PC-3 (cell line): ENCODE data around the gene SELENOM. TPM values are rescaled to one million over a fixed set of nuclear protein-coding genes. Genes with fewer than 3 reads are reported as not detected.

Experiments used
- ATAC-seq: fragments of 200-7000 bp; cut with Tn5 transposase; 2 replicates; pipeline ENCODE4 v1.9.1; 2020; ENCODE audit warnings: mild to moderate bottlenecking, moderate library complexity
- BruUV-seq: library from RNA; stranded (reverse); fragments of 400-500 nt; replicated peaks from 2 replicates; lab custom pipeline; 2021; lab: Mats Ljungman, UMichigan
- CTCF ChIA-PET: fragments of 300-600 bp; sonication (Branson Sonifier 250); formaldehyde crosslinking; loops from one replicate; lab custom pipeline; 2022; ENCODE audit warnings: antibody characterized with exemption; lab: Charles Lee
- POLR2A ChIA-PET: fragments of 300-600 bp; sonication (Branson Sonifier 250); formaldehyde crosslinking; loops from one replicate; lab custom pipeline; 2022; ENCODE audit warnings: antibody characterized with exemption; ENCODE audit not compliant: unreplicated experiment; lab: Charles Lee
- DNase-seq: peaks from one replicate; pipeline ENCODE4 v3.0.0-alpha.2; 2015
- H2AFZ ChIP-seq: fragments of 300-600 bp; sonication (generic); 2 replicates; pipeline ENCODE4 v1.6.0; 2016; ENCODE audit warnings: antibody characterized with exemption, low read length
- H3F3A ChIP-seq: fragments of 300-600 bp; sonication (generic); one replicate; pipeline ENCODE4 v1.6.0; 2017; ENCODE audit warnings: antibody characterized with exemption, low read length, control low read depth, mild to moderate bottlenecking; ENCODE audit not compliant: unreplicated experiment
- H3K27ac ChIP-seq: fragments of 300-600 bp; sonication (generic); 2 replicates; pipeline ENCODE4 v1.5.1; 2016; ENCODE audit warnings: mild to moderate bottlenecking, low read length
- H3K27me3 ChIP-seq: fragments of 300-600 bp; sonication (generic); 2 replicates; pipeline ENCODE4 v1.6.1; 2016; ENCODE audit warnings: low read length, mixed read lengths
- H3K36me3 ChIP-seq: fragments of 300-600 bp; sonication (generic); 2 replicates; pipeline ENCODE4 v1.6.1; 2016; ENCODE audit warnings: low read depth, mixed run types, low read length, mixed read lengths
- H3K4me1 ChIP-seq: fragments of 300-600 bp; sonication (generic); 2 replicates; pipeline ENCODE4 v1.5.1; 2016; ENCODE audit warnings: low read length; ENCODE audit not compliant: insufficient read depth
- H3K4me2 ChIP-seq: fragments of 300-600 bp; sonication (generic); 2 replicates; pipeline ENCODE4 v1.6.0; 2016; ENCODE audit warnings: low read length
- H3K4me3 ChIP-seq: fragments of 300-600 bp; sonication (generic); 2 replicates; pipeline ENCODE4 v1.5.1; 2016; ENCODE audit warnings: mild to moderate bottlenecking, low read length, mixed read lengths
- H3K79me2 ChIP-seq: fragments of 300-600 bp; sonication (generic); 2 replicates; pipeline ENCODE4 v1.6.1; 2017; ENCODE audit warnings: low read length, mixed read lengths
- H3K9ac ChIP-seq: fragments of 300-600 bp; sonication (generic); 2 replicates; pipeline ENCODE4 v1.6.0; 2016; ENCODE audit warnings: mild to moderate bottlenecking, low read length
- H3K9me2 ChIP-seq: fragments of 300-600 bp; sonication (generic); replicated peaks from 2 replicates; pipeline ENCODE4 v1.6.1; 2016; ENCODE audit warnings: mixed run types, low read length, mixed read lengths
- H3K9me3 ChIP-seq: fragments of 300-600 bp; sonication (generic); 2 replicates; pipeline ENCODE4 v1.6.1; 2016; ENCODE audit warnings: low read length, mixed read lengths
- H4K20me1 ChIP-seq: fragments of 300-600 bp; sonication (generic); 2 replicates; pipeline ENCODE4 v1.6.1; 2016; ENCODE audit warnings: low read length, mixed read lengths
- CTCF ChIP-seq: fragments of 300-600 bp; sonication (generic); conservative IDR thresholded peaks from 2 replicates; pipeline ENCODE4 v1.5.1; 2017; ENCODE audit warnings: antibody characterized with exemption, low read depth, mild to moderate bottlenecking, low read length
- EZH2 ChIP-seq: fragments of 300-600 bp; sonication (generic); IDR thresholded peaks from one replicate; pipeline ENCODE4 v1.6.1; 2017; ENCODE audit warnings: antibody characterized with exemption, mild to moderate bottlenecking, low read length; ENCODE audit not compliant: unreplicated experiment
- EZH2phosphoT487 ChIP-seq: fragments of 300-600 bp; sonication (generic); IDR thresholded peaks from 2 replicates; pipeline ENCODE4 v1.6.1; 2018; ENCODE audit warnings: mild to moderate bottlenecking, antibody characterized with exemption, low read length, borderline replicate concordance
- intact Hi-C: fragments of 100-400 bp; cut with micrococcal nuclease; formaldehyde crosslinking; loops from 2 replicates; pipeline ENCODE4 v1.9.0; 2023
- total RNA-seq: library from RNA; depleted of rRNA; stranded (reverse); fragments of >200 nt; gene quantifications from 2 replicates; pipeline ENCODE4 v1.2.3, GENCODE V29; 2014

SELENOM gene
- total RNA-seq, 1 experiment from 2014 or later = 36.8 TPM

GRCh38 chr22:31082606-31083376, 24.6 kb downstream of the SELENOM start:
- Histone ChIP-seq H3K27ac (peak overlapping the region; percentile 91), H3K4me3 (peak overlapping the region; percentile 73), H2AFZ (no peak overlapping the region), H3K4me1 (peaks cover 33% of the 10 kb centered on the region), H3K9me3 (no peaks in the 10 kb centered on the region), H3K9me2 (no peaks in the 10 kb centered on the region), H3K79me2 (peaks cover 58% of the 10 kb centered on the region), H4K20me1 (peaks cover 17% of the 10 kb centered on the region; the same call in 1 of the 2 replicates), H3F3A (no peaks in the 10 kb centered on the region), H3K27me3 (no peaks in the 10 kb centered on the region), H3K4me2 (peak overlapping the region; percentile 95), H3K36me3 (peaks cover 25% of the 10 kb centered on the region), H3K9ac (peak overlapping the region; percentile 89)
- DNase-seq = peak; percentile 56
- TF ChIP-seq EZH2 (no peak), EZH2phosphoT487 (no peak), CTCF (peak; percentile 58)
- peak; percentile 5; the same call in 1 of the 2 replicates for ATAC-seq
- CTCF ChIA-PET = interaction anchor here (0.8 to 1.1 kb wide), 3 partner anchors 25 to 132 kb away, joined by 3 to 5 read pairs (median 3); partner anchors contain the start of gene SELENOM
- POLR2A ChIA-PET = interaction anchor here (0.6 to 0.7 kb wide), 2 partner anchors 27 to 814 kb away, joined by 3 read pairs; no protein-coding TSS in a partner anchor
- intact Hi-C loops = loop anchor here (2.0 kb wide), 1 partner anchor 114 kb away; the partner anchor contains the start of genes MORC2 and TUG1
- no TSS peak for BruUV-seq

- intact Hi-C loops = loop anchor here (2.0 kb wide), 1 partner anchor 113 kb away; the partner anchor contains the start of genes MORC2 and TUG1
- no peaks in the 10 kb centered on the region for H3K9me2 ChIP-seq
- H2AFZ ChIP-seq = no peak overlapping the region
- ChIA-PET POLR2A (interaction anchor here (0.6 to 0.7 kb wide), 2 partner anchors 26 to 815 kb away, joined by 3 read pairs; no protein-coding TSS in a partner anchor), CTCF (interaction anchor here (0.8 kb wide), 2 partner anchors 25 to 132 kb away, joined by 3 to 5 read pairs; partner anchors contain the start of gene SELENOM)
- H3K4me1 ChIP-seq = peaks cover 33% of the 10 kb centered on the region
- H4K20me1 ChIP-seq = peaks cover 17% of the 10 kb centered on the region; the same call in 1 of the 2 replicates
- H3K36me3 ChIP-seq = peaks cover 25% of the 10 kb centered on the region
- DNase-seq (peak; percentile 69), ATAC-seq (peak; percentile 30)
- no peaks in the 10 kb centered on the region for H3F3A ChIP-seq
- no peaks in the 10 kb centered on the region for H3K27me3 ChIP-seq
- peak overlapping the region; percentile 91 for H3K27ac ChIP-seq
- peaks cover 58% of the 10 kb centered on the region for H3K79me2 ChIP-seq
- no peaks in the 10 kb centered on the region for H3K9me3 ChIP-seq
- H3K9ac ChIP-seq = peak overlapping the region; percentile 89
- TF ChIP-seq EZH2 (no peak), CTCF (no peak), EZH2phosphoT487 (no peak)
- BruUV-seq = no TSS peak
- peak overlapping the region; percentile 73 for H3K4me3 ChIP-seq
- peak overlapping the region; percentile 95 for H3K4me2 ChIP-seq
Measured at GRCh38 chr22:31081963-31082605, 25.3 kb downstream of the SELENOM start.
